ENCODE data around the gene REEP5.
"Not testable (repeated sequence)": the region's sequence is repeated elsewhere in the genome, so short reads cannot be mapped to it uniquely, and the experiment has no call there.

The REEP5 gene

DNA sequence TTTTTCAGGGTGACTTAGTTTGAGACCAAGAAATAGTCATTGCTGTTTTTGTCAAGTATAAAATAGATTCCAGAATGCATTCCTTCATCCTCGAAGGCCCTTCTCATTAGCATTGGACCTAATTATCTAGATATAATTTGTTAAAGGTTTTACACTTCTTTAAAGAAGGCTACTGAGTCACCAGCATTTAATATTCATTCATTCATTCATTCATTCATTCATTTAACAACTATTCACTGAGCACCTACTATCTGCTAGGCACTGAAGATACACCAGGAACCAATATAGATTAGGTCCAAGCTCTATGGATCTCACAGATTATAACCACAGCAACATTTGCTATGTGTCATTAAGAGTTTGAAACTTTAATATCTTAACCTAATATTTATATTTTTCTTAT is 11.1 kb upstream of the REEP5 start:
- no peak for DNase-seq (ENCODE audit: low read depth)

DNA sequence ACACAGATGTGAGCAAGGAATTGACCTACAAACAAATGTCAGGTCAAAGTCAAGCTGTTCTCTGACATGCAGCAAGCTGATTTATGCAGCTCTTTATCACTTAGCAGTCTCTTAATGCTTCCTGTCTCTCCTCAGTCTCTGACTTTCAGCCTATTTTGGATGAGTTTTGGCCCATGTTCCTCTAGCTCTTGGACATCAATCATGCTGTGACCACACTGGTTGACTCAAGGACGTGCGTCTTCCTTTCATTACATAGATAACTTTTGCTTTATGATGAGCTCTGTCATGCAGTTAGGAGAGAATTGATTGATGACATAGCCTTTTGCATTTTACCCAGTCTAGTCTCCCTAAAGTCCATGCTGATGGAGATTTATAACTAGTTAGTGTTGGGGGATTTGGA is 9.4 kb upstream of the REEP5 start:
- DNase-seq (ENCODE audit: low read depth) = no peak

DNA sequence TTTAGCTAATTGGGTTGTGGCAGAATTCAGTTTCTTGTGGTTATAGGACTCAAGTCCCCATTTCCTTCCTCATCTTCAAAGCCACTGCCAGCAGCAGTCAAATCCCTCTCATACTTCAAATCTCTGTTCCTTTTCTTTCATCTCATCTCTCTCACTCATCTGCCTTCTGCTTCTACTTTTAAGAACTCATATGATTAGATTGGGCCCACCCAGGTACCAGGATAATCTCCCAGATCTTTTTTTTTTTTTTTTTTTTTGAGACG is 8.0 kb upstream of the REEP5 start:
- no peak for DNase-seq (ENCODE audit: low read depth)

DNA sequence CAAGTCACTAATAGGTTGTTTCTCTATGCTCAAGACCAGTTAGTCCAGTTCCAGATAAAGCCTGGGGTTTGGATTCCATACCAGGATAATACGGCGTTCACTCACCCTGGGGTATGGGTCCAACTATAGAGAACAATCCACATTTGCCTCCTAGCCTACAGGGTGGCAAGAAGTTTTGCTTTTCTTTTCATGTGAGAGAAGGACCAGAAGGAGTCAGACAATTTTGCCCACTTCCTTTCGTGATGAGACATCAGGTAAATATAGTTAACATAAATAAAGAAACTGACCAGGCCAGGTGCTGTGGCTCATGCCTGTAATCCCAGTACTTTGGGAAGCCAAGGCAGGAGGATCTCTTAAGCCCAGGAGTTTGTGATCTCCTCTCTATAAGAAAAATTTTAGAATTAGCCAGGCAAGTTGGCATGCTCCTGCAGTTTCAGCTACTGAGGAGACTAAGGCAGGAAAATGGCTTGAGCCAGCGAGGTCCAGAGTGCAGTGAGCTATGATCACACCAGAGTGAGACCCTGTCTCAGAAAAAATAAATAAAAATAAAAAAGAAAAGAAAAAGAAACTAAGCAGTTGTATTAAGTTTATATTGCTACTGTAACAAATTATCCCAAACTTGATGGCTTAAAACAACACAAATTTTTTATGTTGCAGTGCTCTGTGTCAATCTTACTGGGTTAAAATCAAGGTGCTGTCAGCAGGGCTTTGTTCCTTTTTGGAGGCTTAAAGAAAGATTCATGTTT is 7.5 kb upstream of the REEP5 start:
- DNase-seq (ENCODE audit: low read depth) = no peak

DNA sequence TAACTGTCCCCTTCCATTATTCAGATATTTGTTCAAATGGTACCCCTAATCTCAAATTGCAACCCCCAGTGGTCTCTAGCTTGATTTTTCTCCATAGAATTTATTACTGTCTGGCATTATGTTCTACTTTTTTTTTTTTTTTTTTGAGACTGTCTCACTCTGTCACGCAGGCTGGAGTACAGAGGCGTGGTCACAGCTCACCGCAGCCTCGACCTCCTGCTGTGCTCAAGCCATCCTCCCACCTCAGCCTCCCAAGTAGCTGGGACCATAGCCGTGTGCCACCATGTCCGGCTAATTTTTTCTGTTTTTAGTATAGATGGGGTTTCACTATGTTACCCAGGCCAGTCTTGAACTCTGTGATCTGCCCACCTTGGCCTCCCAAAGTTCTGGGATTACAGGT is 2.0 kb upstream of the REEP5 start:
- DNase-seq (ENCODE audit: low read depth) = no peak

DNA sequence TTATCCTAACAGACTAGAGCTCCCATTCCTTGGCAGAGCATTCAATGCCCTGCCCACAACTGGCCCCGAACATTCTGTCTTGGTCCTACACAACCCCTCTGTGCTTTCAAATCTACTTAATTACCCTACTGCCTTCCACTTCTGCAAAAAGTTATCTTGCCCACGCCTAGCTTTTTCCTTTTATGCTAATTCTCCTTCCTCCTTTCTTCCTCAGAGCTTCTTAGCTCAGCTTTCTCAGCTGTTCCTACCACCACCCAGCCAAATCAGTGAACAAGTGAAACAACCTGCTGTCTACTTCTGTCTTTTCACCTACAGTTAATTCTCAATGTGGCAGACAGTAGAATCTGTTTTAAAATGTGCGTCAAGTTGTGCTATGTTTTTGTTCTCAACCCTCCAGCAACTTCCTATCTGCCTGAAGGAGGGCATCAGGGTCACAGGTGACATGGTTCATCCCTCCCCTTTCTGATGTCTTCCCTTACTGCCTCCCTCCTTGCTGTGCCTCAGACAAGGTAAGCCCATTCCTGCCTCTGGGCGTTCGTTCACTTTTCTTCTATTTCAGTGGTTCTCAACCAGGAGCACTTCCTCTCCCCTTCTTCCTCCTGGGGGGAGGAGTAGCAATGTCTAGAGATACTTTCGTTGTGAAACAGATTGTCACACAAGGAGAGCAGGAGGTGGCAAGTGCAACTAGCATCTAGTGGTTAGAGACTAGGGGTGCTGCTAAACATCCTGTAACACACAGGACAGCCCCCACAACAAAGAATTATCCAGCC is 1.3 kb upstream of the REEP5 start:
- no peak for DNase-seq (ENCODE audit: low read depth)

DNA sequence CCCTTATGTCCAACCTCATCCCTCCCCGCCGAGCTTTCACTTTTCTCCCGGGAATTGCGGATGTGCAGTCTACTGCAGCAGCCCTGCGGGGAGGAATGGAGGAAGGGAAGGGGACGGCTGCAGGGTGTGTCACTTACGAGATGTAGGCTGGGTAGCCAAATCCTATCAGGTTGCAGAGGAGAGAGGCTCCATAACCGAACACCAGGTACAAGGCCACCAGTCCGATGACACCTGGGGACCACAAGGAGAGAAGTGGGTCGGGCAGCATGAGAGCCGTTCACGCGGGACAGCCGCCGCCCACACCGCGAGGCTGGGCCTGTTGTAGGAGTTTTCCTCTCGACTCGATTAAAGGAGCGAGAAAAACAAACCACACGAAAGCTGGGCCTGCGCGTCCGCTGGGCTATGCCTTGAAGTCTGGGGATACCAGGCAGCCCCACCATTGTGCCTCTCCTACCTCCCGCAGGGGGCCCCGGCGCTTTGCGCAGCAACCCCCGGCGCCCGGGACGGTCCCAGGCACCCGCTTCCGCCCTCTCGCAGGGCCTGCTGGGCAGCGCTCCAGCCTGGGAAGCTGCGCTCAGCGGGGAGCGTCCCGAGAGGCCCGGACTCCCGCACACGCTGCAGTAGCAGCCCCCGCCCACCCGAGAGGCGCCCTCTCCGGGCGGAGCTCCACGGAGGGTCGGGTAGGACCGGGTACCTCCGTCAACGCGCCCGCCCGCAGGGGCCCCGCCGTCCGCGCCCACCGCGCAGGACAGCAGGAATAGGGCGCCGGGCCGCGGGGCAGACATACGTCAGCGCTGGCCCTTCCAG is 798 bp downstream of the REEP5 start:
- no peak for DNase-seq (ENCODE audit: low read depth)

DNA sequence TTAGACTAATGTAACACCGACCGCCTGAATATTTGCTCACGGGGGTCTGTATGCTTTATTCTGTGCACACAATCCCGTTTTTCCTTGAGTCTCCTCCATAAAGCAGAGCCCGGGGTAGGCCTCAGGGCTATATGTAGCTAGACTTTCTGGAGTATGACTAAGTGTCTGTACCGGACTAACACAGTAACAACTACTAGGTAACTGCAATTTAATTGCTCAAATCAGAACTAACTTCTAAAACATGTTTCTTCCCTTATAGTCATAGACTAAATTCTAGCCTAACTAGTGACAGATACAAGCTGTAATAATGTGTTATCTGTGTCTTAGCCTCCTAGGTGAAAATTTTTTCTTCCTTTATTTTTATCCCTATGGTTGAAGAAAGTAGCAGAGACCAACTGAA is 2.1 kb downstream of the REEP5 start:
- DNase-seq (ENCODE audit: low read depth) = no peak

DNA sequence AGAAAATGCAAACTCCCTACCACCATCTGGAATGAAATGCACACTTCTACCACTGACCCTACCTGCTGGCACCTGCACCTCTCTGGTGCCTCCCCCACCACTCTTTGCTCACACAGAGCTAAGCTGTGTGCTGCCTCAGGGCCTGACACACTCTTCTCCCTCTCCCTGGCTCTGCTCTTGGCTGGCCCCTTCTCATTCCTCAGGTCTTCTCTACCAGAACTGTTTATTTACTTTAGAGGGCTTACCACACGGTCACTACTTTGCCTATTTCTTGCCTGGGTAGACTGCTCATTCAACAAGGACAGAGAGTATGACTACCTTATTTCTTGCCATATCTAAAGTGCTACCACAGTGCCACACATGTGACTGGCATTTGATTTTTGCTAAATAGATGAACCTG is 3.3 kb downstream of the REEP5 start:
- DNase-seq (ENCODE audit: low read depth) = no peak

DNA sequence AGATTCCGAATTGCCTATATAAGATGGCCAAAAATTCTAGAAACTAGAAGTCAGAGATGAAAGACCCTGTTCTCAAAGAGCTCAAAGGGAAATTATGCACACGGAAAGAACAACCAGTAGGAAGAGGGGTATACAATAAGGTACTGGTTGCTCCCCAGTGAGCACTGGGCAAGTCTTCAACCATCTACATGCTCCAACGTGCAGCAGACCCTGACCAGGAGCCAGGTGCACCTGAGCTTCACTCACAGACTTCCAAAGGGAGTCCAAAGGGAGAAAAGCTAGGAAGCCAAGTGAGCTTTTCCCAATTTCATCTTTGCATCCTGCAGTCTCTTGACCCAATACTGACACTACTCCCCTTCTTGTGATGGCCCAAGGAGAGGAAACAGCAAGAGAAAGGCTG is 3.9 kb downstream of the REEP5 start:
- DNase-seq (ENCODE audit: low read depth) = no peak

DNA sequence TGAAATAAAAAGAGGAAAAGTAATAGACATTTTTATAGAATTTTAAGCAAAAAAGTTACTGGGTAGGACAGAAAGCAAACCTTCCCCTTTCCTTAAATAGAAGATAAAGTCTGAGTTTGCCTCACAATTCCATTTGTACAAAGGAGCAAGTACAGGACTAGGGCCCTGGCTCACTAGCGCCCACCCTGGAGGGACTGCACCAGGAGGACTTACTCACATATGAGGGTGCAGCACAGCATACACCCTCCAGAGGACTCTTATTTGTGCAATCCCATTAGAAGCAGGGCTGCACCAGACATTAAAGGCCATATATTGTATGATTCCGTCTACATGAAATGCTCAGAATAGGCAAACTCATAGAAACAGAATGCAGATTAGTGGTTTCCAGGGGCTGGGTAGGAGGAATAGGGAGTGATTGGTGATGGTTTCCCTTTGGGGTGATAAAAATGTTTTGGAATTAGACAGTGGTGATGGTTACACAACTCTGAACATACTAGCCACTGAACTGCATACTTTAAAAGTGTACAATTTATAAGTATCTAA is 4.5 kb downstream of the REEP5 start:
- DNase-seq (ENCODE audit: low read depth) = no peak

DNA sequence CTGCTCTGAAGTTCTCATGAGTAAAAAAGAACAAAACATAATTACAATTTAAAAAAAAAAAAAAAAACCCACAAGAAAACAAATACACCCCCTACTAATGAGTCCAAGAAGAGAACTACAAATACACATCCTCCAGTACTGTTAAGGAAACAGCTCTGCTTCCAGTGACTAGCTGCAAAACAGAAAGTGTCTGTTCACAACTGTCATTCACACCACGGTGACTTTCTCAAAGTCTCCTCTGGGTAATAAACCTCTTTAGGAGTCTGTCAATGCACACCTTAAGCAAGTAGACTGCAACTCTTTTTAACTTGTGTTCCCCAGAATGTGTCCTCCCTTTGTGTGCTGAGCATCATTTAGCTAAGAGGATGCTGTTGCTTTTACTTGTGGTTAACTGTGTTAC is 6.2 kb downstream of the REEP5 start:
- no peak for DNase-seq (ENCODE audit: low read depth)

DNA sequence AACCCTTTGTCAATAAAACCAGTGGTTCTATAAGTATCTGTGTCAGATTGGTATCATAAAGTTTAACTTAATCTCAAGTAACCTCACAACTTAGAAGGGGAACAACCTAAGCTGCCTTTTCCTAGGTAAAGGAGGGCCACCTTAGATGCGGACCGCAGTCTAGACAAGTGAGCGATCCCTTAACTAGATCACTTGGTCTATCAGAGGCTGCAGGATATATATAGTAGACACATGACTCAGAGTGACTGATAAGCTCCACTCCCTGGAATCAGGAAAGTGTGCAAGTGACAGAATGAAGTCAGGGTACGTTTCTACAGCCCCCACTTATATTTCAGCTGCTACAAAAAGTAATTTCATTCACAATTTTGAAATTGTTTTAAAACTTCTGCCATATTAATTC is 7.4 kb downstream of the REEP5 start:
- no peak for DNase-seq (ENCODE audit: low read depth)

DNA sequence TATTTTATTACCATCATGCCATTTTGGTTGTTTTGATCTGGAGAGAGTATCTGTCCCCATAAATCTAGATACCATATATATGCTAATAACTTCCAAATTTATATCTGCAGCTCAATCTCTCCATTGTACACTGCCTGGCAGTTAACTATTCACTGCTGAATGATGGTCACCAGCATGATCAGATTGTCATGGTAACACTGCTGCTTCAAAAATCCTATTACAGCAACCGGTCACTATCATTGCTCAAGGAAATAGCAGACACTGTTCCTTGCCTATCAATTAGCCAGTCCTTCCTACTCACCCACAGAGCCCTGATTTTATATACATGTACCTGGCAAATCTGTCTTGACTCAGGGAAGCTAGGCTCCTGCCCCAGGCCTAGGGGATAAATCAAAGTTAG is 11.5 kb downstream of the REEP5 start:
- DNase-seq (ENCODE audit: low read depth) = no peak

DNA sequence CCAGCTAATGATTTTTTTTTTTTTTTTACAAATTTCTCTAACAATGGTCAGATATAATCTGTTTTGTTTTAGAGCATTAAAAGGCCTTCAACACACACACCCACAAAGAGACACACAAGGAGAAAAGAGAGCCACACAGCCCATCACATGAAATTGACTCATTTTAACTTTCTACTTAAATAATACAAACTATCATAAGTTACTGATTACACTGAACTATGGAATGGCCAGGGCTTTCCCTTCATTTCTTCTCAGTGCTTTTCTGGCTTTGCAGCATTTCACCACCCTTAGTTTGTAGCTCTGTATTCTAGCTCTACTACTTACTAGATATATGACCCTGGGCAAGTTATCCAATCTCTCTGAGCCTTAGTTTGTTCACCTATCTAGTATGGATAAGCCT is 13.2 kb downstream of the REEP5 start:
- DNase-seq (ENCODE audit: low read depth) = no peak

DNA sequence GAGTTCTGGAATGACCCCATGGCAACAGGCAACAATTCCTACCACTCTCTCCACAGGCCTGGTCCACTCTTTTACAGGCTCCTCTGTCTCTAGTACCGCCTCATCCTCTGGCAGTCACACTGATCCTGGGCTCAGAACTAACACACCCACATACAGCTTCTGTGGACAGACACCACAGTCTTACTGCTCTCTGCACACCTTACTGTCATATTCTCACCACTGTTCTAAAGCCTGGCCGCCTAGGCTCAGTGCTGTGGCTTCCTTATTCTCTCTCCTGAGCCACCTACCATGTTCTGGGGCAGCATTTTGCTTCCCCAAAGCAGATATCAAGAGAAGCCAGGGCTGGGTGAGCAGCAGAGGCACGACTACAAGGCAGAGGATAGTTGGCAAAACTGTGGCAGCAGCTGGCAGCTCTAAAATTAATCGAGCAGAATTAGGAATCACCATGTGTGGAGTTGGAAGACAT is 14.8 kb downstream of the REEP5 start:
- DNase-seq (ENCODE audit: low read depth) = no peak

DNA sequence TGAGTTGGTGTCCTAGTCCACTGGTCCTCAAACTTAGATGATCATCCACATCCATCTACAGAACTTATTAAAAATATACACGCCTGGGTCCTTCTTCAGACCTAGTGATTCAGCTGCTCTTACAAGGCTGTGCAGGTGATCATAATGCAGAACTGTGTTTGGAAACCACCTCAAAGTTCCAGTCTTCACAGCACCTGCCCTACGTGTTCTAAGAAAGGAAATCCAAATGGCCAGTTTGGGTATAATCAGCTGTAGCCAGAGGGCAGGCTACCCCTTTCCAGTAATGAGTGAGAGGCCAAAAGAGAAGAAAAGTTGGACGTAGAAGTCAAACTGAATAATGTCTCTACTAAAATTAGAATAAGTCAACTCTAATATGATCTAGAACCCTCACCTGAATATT is 15.4 kb downstream of the REEP5 start:
- no peak for DNase-seq (ENCODE audit: low read depth)

DNA sequence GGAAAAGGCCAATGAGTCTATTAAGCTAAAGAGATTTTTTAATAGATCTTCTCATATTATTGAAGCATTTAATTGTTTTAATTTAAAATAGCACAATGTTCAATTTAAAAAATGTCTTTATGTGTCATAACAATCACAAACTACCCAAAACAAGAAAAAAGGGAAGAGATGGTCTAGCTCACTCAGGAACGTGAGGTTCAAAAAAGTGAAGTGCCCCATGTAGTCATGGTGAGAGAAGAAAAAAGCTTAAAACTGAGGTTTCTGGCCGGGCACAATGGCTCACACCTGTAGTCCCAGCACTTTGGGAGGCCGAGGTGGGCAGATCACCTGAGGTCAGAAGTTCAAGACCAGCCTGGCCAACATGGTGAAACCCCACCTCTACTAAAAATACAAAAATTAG is 17.0 kb downstream of the REEP5 start:
- not testable (repeated sequence) for DNase-seq (ENCODE audit: low read depth)

DNA sequence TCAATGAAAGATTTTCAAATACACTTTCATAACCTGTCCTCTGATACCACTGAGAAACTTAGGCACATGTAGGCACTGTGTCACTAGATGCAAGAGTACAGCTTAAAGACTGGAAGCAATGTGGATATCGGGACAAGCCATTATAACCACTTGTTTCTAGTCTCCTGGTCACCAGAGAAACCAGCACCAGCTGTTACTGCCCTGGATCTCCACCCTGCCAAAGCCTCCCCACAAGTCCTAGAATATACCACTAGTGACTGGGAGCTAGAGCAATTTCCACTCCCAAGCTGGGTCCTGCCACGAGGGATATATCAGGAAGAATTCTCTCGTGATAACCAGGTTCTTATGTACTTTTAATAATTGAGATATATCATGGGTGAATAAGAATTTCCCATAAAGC is 19.5 kb downstream of the REEP5 start:
- DNase-seq (ENCODE audit: low read depth) = no peak

DNA sequence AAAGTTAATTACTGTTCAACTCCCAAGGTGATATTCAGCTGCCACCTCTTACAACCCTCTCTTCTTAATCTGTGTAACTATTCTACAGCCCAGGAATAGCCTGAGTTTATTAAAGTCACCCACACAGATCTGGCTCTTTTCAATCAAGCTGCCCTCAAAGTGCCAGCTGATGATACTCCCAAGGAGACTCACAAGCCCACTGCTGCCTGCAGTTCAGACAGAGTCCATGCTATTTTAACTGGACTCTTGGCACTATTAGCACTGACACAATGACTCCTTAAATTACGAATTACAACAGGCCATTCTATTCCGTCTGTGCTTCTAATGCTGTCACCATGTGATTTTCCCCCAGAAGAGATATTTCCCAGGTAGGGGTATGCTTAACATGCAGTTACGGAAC is 26.3 kb downstream of the REEP5 start:
- no peak for DNase-seq (ENCODE audit: low read depth)

DNA sequence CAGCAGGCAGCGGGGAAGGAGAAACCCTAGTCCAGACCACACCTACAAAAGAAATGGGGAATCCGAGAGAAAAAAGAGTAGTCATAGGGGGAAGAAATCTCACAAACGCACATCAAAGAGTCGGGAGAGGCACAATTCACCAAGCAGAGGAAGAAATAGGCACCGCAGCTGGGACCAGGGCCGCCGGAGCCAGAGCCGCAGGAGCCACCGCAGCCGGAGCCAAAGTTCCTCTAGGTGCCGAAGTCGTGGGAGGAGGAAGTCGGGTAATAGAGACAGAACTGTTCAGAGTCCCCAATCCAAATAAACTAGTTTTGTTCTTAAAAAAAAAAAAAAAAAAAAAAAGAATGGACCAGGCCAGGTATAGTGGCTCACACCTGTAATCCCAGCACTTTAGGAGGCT is 29.3 kb downstream of the REEP5 start:
- no peak for DNase-seq (ENCODE audit: low read depth)

DNA sequence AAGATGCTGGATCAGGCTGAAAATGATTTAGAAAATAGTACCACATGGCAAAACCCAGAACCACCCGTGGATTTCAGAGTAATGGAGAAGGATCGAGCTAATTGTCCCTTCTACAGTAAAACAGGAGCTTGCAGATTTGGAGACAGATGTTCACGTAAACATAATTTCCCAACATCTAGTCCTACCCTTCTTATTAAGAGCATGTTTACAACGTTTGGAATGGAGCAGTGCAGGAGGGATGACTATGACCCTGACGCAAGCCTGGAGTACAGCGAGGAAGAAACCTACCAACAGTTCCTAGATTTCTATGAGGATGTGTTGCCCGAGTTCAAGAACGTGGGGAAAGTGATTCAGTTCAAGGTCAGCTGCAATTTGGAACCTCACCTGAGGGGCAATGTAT is 30.0 kb downstream of the REEP5 start:
- not testable (repeated sequence) for DNase-seq (ENCODE audit: low read depth)

DNA sequence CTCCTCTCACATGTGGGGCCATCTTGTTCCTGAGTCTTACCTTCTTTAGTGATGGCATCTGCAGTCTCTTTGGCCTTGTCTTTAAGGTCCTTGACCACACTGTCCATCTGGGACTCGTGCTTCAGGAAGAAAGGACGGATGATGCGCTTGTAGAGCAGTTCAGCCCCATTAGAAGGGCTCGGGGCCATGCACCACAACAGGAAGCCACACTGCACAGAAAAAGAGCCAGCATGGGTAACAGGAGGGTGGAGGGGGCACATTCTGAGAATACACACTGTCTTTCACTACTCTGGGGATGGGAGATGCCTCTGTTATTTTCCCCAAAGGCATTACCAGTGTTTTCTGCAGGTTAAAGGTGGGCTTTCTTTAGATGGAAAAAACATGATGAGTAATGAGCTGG is 35.1 kb downstream of the REEP5 start:
- DNase-seq (ENCODE audit: low read depth) = no peak
